ENCODE results near the gene PATL1. TPM values are rescaled to one million over a fixed set of nuclear protein-coding genes. Genes with fewer than 3 reads are reported as not detected.

Gene PATL1
- total RNA-seq, 1 experiment from 2014 or later = 57.8 TPM

DNA sequence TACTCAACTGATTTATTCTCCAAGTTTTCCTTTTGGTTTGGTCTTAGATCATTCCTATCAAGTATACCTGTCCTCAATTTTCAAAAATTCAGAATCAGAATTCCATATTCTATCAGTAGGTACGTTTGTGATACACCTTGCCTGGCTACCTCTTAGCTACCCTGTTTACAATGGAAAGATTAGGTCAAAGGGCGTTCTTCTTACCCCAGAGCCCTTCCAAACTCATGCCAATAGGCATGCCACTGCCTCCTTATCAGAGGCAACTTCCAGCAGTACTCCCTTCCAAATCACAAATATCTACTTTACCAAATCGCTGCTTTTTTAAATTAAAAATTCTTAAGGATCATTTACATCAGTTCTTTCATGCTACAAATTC, 1.0 kb downstream of the PATL1 start:
- ChIA-PET POLR2A (interaction anchor here (4.0 kb wide), 1 partner anchor 53 kb away, joined by 51 read pairs; the partner anchor contains the start of gene OSBP), CTCF (no interaction called here)
- H3K36me3 ChIP-seq (ENCODE audit: control insufficient read depth, insufficient read depth, low read length) = no peaks in the 10 kb centered on the region
- H3K27ac Mint-ChIP-seq (ENCODE audit: unreplicated experiment) = peak overlapping the region; percentile 100
- no peaks in the 10 kb centered on the region for H3K27me3 Mint-ChIP-seq (ENCODE audit: insufficient read depth, unreplicated experiment)
- DNase-seq = no peak
- H3K27me3 ChIP-seq (replicated peaks; ENCODE audit: control insufficient read depth, insufficient read depth, low read length) = no peaks in the 10 kb centered on the region
- peaks cover 14% of the 10 kb centered on the region for H3K4me1 Mint-ChIP-seq (ENCODE audit: low read depth, unreplicated experiment)
- intact Hi-C loops (cut with micrococcal nuclease; ENCODE audit: unreplicated experiment) = loop anchor here (2.0 to 5.0 kb wide), 3 partner anchors 89 to 135 kb away; no protein-coding TSS in a partner anchor
- peak overlapping the region; percentile 96 for H3K4me3 Mint-ChIP-seq (ENCODE audit: unreplicated experiment)
- H3K36me3 Mint-ChIP-seq (ENCODE audit: insufficient read depth, unreplicated experiment) = peaks cover 55% of the 10 kb centered on the region
- TSS peak; percentile 44 for BruUV-seq (replicated peaks)
- peak overlapping the region; percentile 96 for H3K4me3 ChIP-seq (ENCODE audit: low read depth, low read length)
- TF ChIP-seq CTCF (IDR thresholded peaks at IDR 0.05; ENCODE audit: insufficient read depth in 1 of 2, low read depth in 1 of 2, low read length in 1 of 2, severe bottlenecking in 1 of 2, unreplicated experiment in 1 of 2) = no peak
- no peaks in the 10 kb centered on the region for H3K9me3 ChIP-seq
- H3K9me3 Mint-ChIP-seq (ENCODE audit: unreplicated experiment) = no peaks in the 10 kb centered on the region
- peaks cover 5% of the 10 kb centered on the region for H3K4me1 ChIP-seq

DNA sequence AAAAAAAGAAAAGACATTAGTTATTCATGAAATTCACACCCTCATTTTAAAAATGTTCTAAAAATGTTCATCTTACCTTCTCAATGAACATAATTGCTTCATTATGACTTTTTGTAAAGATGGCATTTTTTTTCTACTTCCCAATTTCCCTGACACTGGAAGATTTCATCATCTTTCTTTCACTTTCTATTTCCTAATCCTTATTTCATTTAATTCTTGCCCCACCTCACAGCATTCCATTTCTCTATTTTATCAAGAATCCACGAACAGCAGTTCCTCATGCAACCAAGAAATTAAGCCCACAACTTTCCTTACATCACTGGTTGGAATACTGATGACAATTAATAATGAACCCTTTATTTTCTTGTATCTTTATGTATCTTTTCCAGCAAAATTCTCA, 1.9 kb downstream of the PATL1 start:
- no TSS peak for BruUV-seq (replicated peaks)
- ChIA-PET CTCF (no interaction called here), POLR2A (no interaction called here)
- peaks cover 14% of the 10 kb centered on the region for H3K4me1 Mint-ChIP-seq (ENCODE audit: low read depth, unreplicated experiment)
- Histone ChIP-seq H3K9me3 (no peaks in the 10 kb centered on the region), H3K4me3 (ENCODE audit: low read depth, low read length) (no peak overlapping the region), H3K27me3 (replicated peaks; ENCODE audit: control insufficient read depth, insufficient read depth, low read length) (no peaks in the 10 kb centered on the region), H3K4me1 (peaks cover 5% of the 10 kb centered on the region), H3K36me3 (ENCODE audit: control insufficient read depth, insufficient read depth, low read length) (no peaks in the 10 kb centered on the region)
- TF ChIP-seq CTCF (IDR thresholded peaks at IDR 0.05; ENCODE audit: insufficient read depth in 1 of 2, low read depth in 1 of 2, low read length in 1 of 2, severe bottlenecking in 1 of 2, unreplicated experiment in 1 of 2) = no peak
- no peak for DNase-seq
- no peaks in the 10 kb centered on the region for H3K27me3 Mint-ChIP-seq (ENCODE audit: insufficient read depth, unreplicated experiment)
- no peaks in the 10 kb centered on the region for H3K9me3 Mint-ChIP-seq (ENCODE audit: unreplicated experiment)
- peaks cover 60% of the 10 kb centered on the region for H3K36me3 Mint-ChIP-seq (ENCODE audit: insufficient read depth, unreplicated experiment)
- intact Hi-C loops (cut with micrococcal nuclease; ENCODE audit: unreplicated experiment) = loop anchor here (5.0 kb wide), 1 partner anchor 100 kb away; no protein-coding TSS in a partner anchor
- peak overlapping the region; percentile 100 for H3K27ac Mint-ChIP-seq (ENCODE audit: unreplicated experiment)
- H3K4me3 Mint-ChIP-seq (ENCODE audit: unreplicated experiment) = peak overlapping the region; percentile 96

- TF ChIP-seq CTCF (IDR thresholded peaks at IDR 0.05; ENCODE audit: insufficient read depth in 1 of 2, low read depth in 1 of 2, low read length in 1 of 2, severe bottlenecking in 1 of 2, unreplicated experiment in 1 of 2) = no peak
- H3K4me1 ChIP-seq = no peaks in the 10 kb centered on the region
- Mint-ChIP-seq H3K9me3 (ENCODE audit: unreplicated experiment) (no peaks in the 10 kb centered on the region), H3K27me3 (ENCODE audit: insufficient read depth, unreplicated experiment) (no peaks in the 10 kb centered on the region), H3K4me1 (ENCODE audit: low read depth, unreplicated experiment) (peaks cover 7% of the 10 kb centered on the region), H3K4me3 (ENCODE audit: unreplicated experiment) (no peak overlapping the region), H3K36me3 (ENCODE audit: insufficient read depth, unreplicated experiment) (peaks cover 77% of the 10 kb centered on the region), H3K27ac (ENCODE audit: unreplicated experiment) (no peak overlapping the region)
- intact Hi-C loops (cut with micrococcal nuclease; ENCODE audit: unreplicated experiment) = no loop called here
- H3K27me3 ChIP-seq (replicated peaks; ENCODE audit: control insufficient read depth, insufficient read depth, low read length) = no peaks in the 10 kb centered on the region
- DNase-seq = no peak
- H3K4me3 ChIP-seq (ENCODE audit: low read depth, low read length) = no peak overlapping the region
- BruUV-seq (replicated peaks) = no TSS peak
- no peaks in the 10 kb centered on the region for H3K9me3 ChIP-seq
- ChIA-PET CTCF (no interaction called here), POLR2A (interaction anchor here (0.6 kb wide), 1 partner anchor 9 kb away, joined by 5 read pairs; no protein-coding TSS in a partner anchor)
- peaks cover 4% of the 10 kb centered on the region for H3K36me3 ChIP-seq (ENCODE audit: control insufficient read depth, insufficient read depth, low read length)
Observed at GRCh38 chr11:59660621-59661020, 8.2 kb downstream of the PATL1 start.

Measured in Caco-2 (cell line).